K562 (cell line): ENCODE data around the gene CHAF1A. TPM values are rescaled to one million over a fixed set of nuclear protein-coding genes. Genes with fewer than 3 reads are reported as not detected.

Source experiments
- ATF1 ChIP-seq, 2 experiments: fragments of 450-650 bp in 1 of 2; IDR thresholded peaks; 2 replicates each; pipeline ENCODE4 v1.6.1; 2016; ENCODE audit warnings: missing compliant biosample characterization in 1 of 2, missing genetic modification characterization in 1 of 2
- CXXC5 ChIP-seq: fragments of 250-450 bp; sonication (Bioruptor Pico); IDR thresholded peaks from 2 replicates; pipeline ENCODE4 v1.8.0; 2022; ENCODE audit warnings: inconsistent platforms, mild to moderate bottlenecking, moderate library complexity
- E2F4 ChIP-seq: sonication (generic); formaldehyde crosslinking; IDR thresholded peaks from 2 replicates; pipeline ENCODE4 v1.8.0; 2022; ENCODE audit warnings: mild to moderate bottlenecking, low read depth, missing genetic modification reagents
- ERF ChIP-seq: fragments of 450-650 bp; formaldehyde crosslinking; IDR thresholded peaks from 2 replicates; pipeline ENCODE4 v1.4.0; 2020; ENCODE audit warnings: mild to moderate bottlenecking, mixed read lengths
- FOXK2 ChIP-seq, 2 experiments: fragments of 450-650 bp; IDR thresholded peaks in 1 of 2; conservative IDR thresholded peaks in 1 of 2; 2 replicates each; pipeline ENCODE4 v1.6.1; 2016; ENCODE audit warnings: low read depth in 2 of 2, mild to moderate bottlenecking in 1 of 2
- HDGF ChIP-seq: fragments of 450-650 bp; IDR thresholded peaks from 2 replicates; pipeline ENCODE4 v1.6.1; 2016
- HMGXB4 ChIP-seq: sonication (generic); formaldehyde crosslinking; IDR thresholded peaks from 2 replicates; pipeline ENCODE4 v1.8.1; 2023; ENCODE audit warnings: mild to moderate bottlenecking, missing genetic modification reagents
- MTA3 ChIP-seq: fragments of 450-650 bp; formaldehyde crosslinking; IDR thresholded peaks from 2 replicates; pipeline ENCODE4 v1.6.1; 2017; ENCODE audit warnings: mild to moderate bottlenecking, borderline replicate concordance
- MXI1 ChIP-seq: IDR thresholded peaks from 2 replicates; pipeline ENCODE4 v1.6.1; 2011; ENCODE audit warnings: low read depth, mild to moderate bottlenecking, improper control_type of control experiment, low read length
- OTX1 ChIP-seq: fragments of 450-650 bp; formaldehyde crosslinking; IDR thresholded peaks from 2 replicates; pipeline ENCODE4 v1.4.0; 2022; ENCODE audit warnings: mild to moderate bottlenecking
- RFX1 ChIP-seq: fragments of 450-650 bp; IDR thresholded peaks from 2 replicates; pipeline ENCODE4 v1.6.1; 2016; ENCODE audit warnings: mild to moderate bottlenecking, moderate library complexity
- ZFPM2 ChIP-seq: fragments of 250-450 bp; sonication (Bioruptor Pico); IDR thresholded peaks from 2 replicates; pipeline ENCODE4 v1.5.1; 2022; ENCODE audit warnings: mild to moderate bottlenecking
- ZNF354B ChIP-seq: fragments of 250-450 bp; sonication (Bioruptor Pico); IDR thresholded peaks from 2 replicates; pipeline ENCODE4 v1.4.0; 2020
- polyA plus RNA-seq, 8 experiments: library from polyadenylated mRNA; depleted of rRNA in 4 of 8; stranded (reverse) in 5 of 8; unstranded in 3 of 8; fragments of >200 nt; fragmentation: Nextera tagmentation in 2 of 8; fragmentation: Illumina TruSeq in 1 of 8; extraction: Ambion mirVana in 2 of 8; extraction: Trizol in 1 of 8; gene quantifications; 2 replicates each; pipeline versions ENCODE4 v1.2.1 to v1.2.3, GENCODE V29; 2011 to 2014; ENCODE audit warnings: inconsistent platforms in 1 of 8, missing spikeins in 1 of 8
- total RNA-seq, 7 experiments: library from RNA; depleted of rRNA in 6 of 7; stranded (reverse); fragments of >200 nt in 6 of 7; fragmentation: Illumina TruSeq in 2 of 7; extraction: Trizol in 2 of 7; gene quantifications; 2 replicates each; pipeline versions ENCODE4 v1.2.1 to v1.2.3, GENCODE V29; 2011 to 2021; ENCODE audit warnings: low replicate concordance in 1 of 7
- TF ChIP-seq, protein P1 (sequence below): fragments of 450-650 bp; formaldehyde crosslinking; conservative IDR thresholded peaks from 2 replicates; pipeline ENCODE4 v1.4.0; 2022; ENCODE audit warnings: mild to moderate bottlenecking, missing genetic modification characterization
- TF ChIP-seq, protein P2 (sequence below), 2 experiments: IDR thresholded peaks; 2 replicates each; pipeline ENCODE4 v1.6.1; 2011; ENCODE audit warnings: borderline replicate concordance in 1 of 2, control low read depth in 1 of 2, low read depth in 1 of 2, low read length in 1 of 2, mild to moderate bottlenecking in 1 of 2, mixed read lengths in 1 of 2, moderate library complexity in 1 of 2; ENCODE audit not compliant: insufficient read depth in 1 of 2, insufficient read length in 1 of 2, poor library complexity in 1 of 2, severe bottlenecking in 1 of 2; ENCODE audit errors: extremely low read depth in 1 of 2
- TF ChIP-seq, protein P3 (sequence below): IDR thresholded peaks from 3 replicates; pipeline ENCODE4 v1.6.1; 2011; ENCODE audit warnings: borderline replicate concordance, mild to moderate bottlenecking, moderate library complexity; ENCODE audit not compliant: insufficient read length; ENCODE audit errors: extremely low read depth
- TF ChIP-seq, protein P4 (sequence below): sonication (generic); formaldehyde crosslinking; IDR thresholded peaks from 2 replicates; pipeline ENCODE4 v1.8.0; 2022; ENCODE audit warnings: missing genetic modification reagents, mild to moderate bottlenecking, moderate library complexity, borderline replicate concordance

Gene CHAF1A
- total and polyA plus RNA-seq, 9 of the 15 experiments (the other 6 are each of a cell fraction or from before 2014, with no cell fraction given) = 1.6 to 86.9 (median 45.2) TPM

- TF ChIP-seq E2F4 (CRISPR knock-in tag) = no peak
- TF ChIP-seq RFX1 = peak; percentile 75
- TF ChIP-seq ZFPM2 = no peak
- no peak for TF ChIP-seq MXI1
- peak; percentile 43; the same call in 1 of the 2 replicates for TF ChIP-seq ERF (CRISPR knock-in tag)
- TF ChIP-seq ZNF354B (CRISPR knock-in tag) = no peak
- TF ChIP-seq, protein P1, sequence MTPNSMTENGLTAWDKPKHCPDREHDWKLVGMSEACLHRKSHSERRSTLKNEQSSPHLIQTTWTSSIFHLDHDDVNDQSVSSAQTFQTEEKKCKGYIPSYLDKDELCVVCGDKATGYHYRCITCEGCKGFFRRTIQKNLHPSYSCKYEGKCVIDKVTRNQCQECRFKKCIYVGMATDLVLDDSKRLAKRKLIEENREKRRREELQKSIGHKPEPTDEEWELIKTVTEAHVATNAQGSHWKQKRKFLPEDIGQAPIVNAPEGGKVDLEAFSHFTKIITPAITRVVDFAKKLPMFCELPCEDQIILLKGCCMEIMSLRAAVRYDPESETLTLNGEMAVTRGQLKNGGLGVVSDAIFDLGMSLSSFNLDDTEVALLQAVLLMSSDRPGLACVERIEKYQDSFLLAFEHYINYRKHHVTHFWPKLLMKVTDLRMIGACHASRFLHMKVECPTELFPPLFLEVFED = 0 out of 2 replicates have a peak, but pooled peaks have one; percentile 58
- no peak for TF ChIP-seq HMGXB4 (CRISPR knock-in tag)
- TF ChIP-seq, protein P2, sequence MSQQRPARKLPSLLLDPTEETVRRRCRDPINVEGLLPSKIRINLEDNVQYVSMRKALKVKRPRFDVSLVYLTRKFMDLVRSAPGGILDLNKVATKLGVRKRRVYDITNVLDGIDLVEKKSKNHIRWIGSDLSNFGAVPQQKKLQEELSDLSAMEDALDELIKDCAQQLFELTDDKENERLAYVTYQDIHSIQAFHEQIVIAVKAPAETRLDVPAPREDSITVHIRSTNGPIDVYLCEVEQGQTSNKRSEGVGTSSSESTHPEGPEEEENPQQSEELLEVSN (IDR thresholded peaks at IDR 0.05; ENCODE audit: borderline replicate concordance in 1 of 2, extremely low read depth in 1 of 2, insufficient read depth in 1 of 2, insufficient read length in 1 of 2, low read depth in 1 of 2, low read length in 1 of 2, poor library complexity in 1 of 2, severe bottlenecking in 1 of 2) = peak; percentile 80 to 91
- TF ChIP-seq OTX1 (CRISPR knock-in tag) = peak; percentile 75; the same call in 1 of the 2 replicates
- TF ChIP-seq MTA3 = peak; percentile 59; the same call in 1 of the 2 replicates
- peak; percentile 99 for TF ChIP-seq HDGF
- no peak for TF ChIP-seq ATF1 (CRISPR knock-in tag; IDR thresholded peaks at IDR 0.05)
- peak; percentile 92 for TF ChIP-seq ATF1 (tag; IDR thresholded peaks at IDR 0.05)
- peak; percentile 88 for TF ChIP-seq CXXC5
- TF ChIP-seq FOXK2 (conservative IDR thresholded peaks at IDR 0.05 in 1 of 2, IDR thresholded peaks at IDR 0.05 in 1 of 2; ENCODE audit: low read depth in 2 of 2) = peak; percentile 71 to 82
- TF ChIP-seq, protein P3, sequence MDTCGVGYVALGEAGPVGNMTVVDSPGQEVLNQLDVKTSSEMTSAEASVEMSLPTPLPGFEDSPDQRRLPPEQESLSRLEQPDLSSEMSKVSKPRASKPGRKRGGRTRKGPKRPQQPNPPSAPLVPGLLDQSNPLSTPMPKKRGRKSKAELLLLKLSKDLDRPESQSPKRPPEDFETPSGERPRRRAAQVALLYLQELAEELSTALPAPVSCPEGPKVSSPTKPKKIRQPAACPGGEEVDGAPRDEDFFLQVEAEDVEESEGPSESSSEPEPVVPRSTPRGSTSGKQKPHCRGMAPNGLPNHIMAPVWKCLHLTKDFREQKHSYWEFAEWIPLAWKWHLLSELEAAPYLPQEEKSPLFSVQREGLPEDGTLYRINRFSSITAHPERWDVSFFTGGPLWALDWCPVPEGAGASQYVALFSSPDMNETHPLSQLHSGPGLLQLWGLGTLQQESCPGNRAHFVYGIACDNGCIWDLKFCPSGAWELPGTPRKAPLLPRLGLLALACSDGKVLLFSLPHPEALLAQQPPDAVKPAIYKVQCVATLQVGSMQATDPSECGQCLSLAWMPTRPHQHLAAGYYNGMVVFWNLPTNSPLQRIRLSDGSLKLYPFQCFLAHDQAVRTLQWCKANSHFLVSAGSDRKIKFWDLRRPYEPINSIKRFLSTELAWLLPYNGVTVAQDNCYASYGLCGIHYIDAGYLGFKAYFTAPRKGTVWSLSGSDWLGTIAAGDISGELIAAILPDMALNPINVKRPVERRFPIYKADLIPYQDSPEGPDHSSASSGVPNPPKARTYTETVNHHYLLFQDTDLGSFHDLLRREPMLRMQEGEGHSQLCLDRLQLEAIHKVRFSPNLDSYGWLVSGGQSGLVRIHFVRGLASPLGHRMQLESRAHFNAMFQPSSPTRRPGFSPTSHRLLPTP = no peak
- TF ChIP-seq, protein P4, sequence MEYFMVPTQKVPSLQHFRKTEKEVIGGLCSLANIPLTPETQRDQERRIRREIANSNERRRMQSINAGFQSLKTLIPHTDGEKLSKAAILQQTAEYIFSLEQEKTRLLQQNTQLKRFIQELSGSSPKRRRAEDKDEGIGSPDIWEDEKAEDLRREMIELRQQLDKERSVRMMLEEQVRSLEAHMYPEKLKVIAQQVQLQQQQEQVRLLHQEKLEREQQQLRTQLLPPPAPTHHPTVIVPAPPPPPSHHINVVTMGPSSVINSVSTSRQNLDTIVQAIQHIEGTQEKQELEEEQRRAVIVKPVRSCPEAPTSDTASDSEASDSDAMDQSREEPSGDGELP (CRISPR knock-in tag) = peak; percentile 43; the same call in 1 of the 2 replicates
These were observed 69.1 kb downstream of the CHAF1A start (continued) for GRCh38 chr19:4471403-4472173.
